HepG2 (cell line): ENCODE results near the gene RALBP1. TPM values are rescaled to one million over a fixed set of nuclear protein-coding genes. Genes with fewer than 3 reads are reported as not detected.

ENCODE experiments used
- ATAC-seq: fragments of 200-7000 bp; cut with Tn5 transposase; 3 replicates; pipeline ENCODE4 v1.9.1; 2020; ENCODE audit warnings: mild to moderate bottlenecking, moderate library complexity
- Bru-seq: library from RNA; stranded (reverse); fragments of 400-500 nt; gene quantifications from one replicate; lab custom pipeline; 2021; lab: Mats Ljungman, UMichigan
- BruChase-seq, 2 experiments: library from RNA; stranded (reverse); fragments of 400-500 nt; gene quantifications; one replicate each; lab custom pipeline; 2021; lab: Mats Ljungman, UMichigan
- BruUV-seq: library from RNA; stranded (reverse); fragments of 400-500 nt; replicated peaks from 2 replicates; lab custom pipeline; 2021; lab: Mats Ljungman, UMichigan
- CTCF ChIA-PET: fragments of 300-600 bp; formaldehyde crosslinking; extraction: SDS; loops from one replicate; lab custom pipeline; 2021; ENCODE audit warnings: low total read pairs, inconsistent platforms, low intra/inter-chr PET ratio; lab: Yijun Ruan, JAX
- POLR2A ChIA-PET: fragments of 350-600 bp; sonication (Branson Sonifier 250); formaldehyde crosslinking; loops from one replicate; lab custom pipeline; 2020; ENCODE audit warnings: antibody characterized with exemption, inconsistent platforms; lab: Yijun Ruan, JAX
- DNase-seq: peaks from one replicate; pipeline ENCODE4 v3.0.0-alpha.2; 2015; ENCODE audit warnings: low spot score
- FAIRE-seq: peaks from 3 replicates; lab custom pipeline; 2011; peaks lifted over from hg19 to GRCh38; lab: Jason Lieb, UNC
- H2AFZ ChIP-seq: one replicate; pipeline ENCODE4 v1.6.1; 2011; ENCODE audit warnings: low read length, inconsistent platforms
- H3K27ac ChIP-seq: fragments of 300-600 bp; 3 replicates; pipeline ENCODE4 v1.8.0; 2011; ENCODE audit warnings: mixed run types, mild to moderate bottlenecking, mixed read lengths, low read length, inconsistent platforms; ENCODE audit not compliant: insufficient read depth; ENCODE audit errors: extremely low read length
- H3K27me3 ChIP-seq, 2 experiments: fragments of 200-600 bp in 1 of 2; 2 replicates in 1 of 2; 3 replicates in 1 of 2; pipeline versions ENCODE4 v1.6.0 to v1.8.0; 2011; ENCODE audit warnings: low read length in 2 of 2, mild to moderate bottlenecking in 2 of 2, moderate library complexity in 2 of 2, inconsistent platforms in 1 of 2; ENCODE audit not compliant: insufficient read depth in 2 of 2, control insufficient read depth in 1 of 2
- H3K36me3 ChIP-seq, 2 experiments: fragments of 200-600 bp in 1 of 2; replicated peaks in 1 of 2; 2 replicates in 1 of 2; 3 replicates in 1 of 2; pipeline versions ENCODE4 v1.5.1 to v1.8.0; 2011; ENCODE audit warnings: low read length in 2 of 2, inconsistent platforms in 1 of 2; ENCODE audit not compliant: insufficient read depth in 2 of 2, control insufficient read depth in 1 of 2
- H3K4me1 ChIP-seq: 2 replicates; pipeline ENCODE4 v1.5.1; 2012; ENCODE audit warnings: low read length, inconsistent platforms; ENCODE audit not compliant: insufficient read depth
- H3K4me2 ChIP-seq: 2 replicates; pipeline ENCODE4 v1.6.0; 2011; ENCODE audit warnings: low read depth, low read length, inconsistent platforms
- H3K4me3 ChIP-seq, 3 experiments: fragments of 200-600 bp in 1 of 3; sonication (generic), shearing (Covaris generic) in 1 of 3; replicated peaks in 1 of 3; 2 replicates each; pipeline ENCODE4 v1.5.1; 2011 to 2016; ENCODE audit warnings: low read length in 3 of 3, inconsistent platforms in 2 of 3, low read depth in 2 of 3, mild to moderate bottlenecking in 2 of 3, control low read depth in 1 of 3, mixed read lengths in 1 of 3; ENCODE audit not compliant: insufficient read depth in 1 of 3
- H3K79me2 ChIP-seq: one replicate; pipeline ENCODE4 v1.6.1; 2011; ENCODE audit warnings: low read length, inconsistent platforms; ENCODE audit not compliant: insufficient read depth
- H3K9ac ChIP-seq: 2 replicates; pipeline ENCODE4 v1.6.0; 2011; ENCODE audit warnings: mild to moderate bottlenecking, low read depth, low read length, inconsistent platforms; ENCODE audit not compliant: insufficient read depth
- H3K9me3 ChIP-seq: 2 replicates; pipeline ENCODE4 v1.5.1; 2012; ENCODE audit warnings: mild to moderate bottlenecking, low read length
- H4K20me1 ChIP-seq: 2 replicates; pipeline ENCODE4 v1.6.0; 2011; ENCODE audit warnings: inconsistent platforms, mild to moderate bottlenecking, low read length, moderate library complexity; ENCODE audit not compliant: insufficient read depth
- AFF4 ChIP-seq: sonication (generic); formaldehyde crosslinking; IDR thresholded peaks from 2 replicates; pipeline ENCODE4 v1.4.0; 2020; ENCODE audit warnings: missing genetic modification reagents
- GABPA ChIP-seq, 2 experiments: IDR thresholded peaks; 2 replicates each; pipeline ENCODE4 v1.6.1; 2011 to 2016; ENCODE audit warnings: low read depth in 2 of 2, low read length in 1 of 2, missing biosample characterization in 1 of 2, missing genetic modification characterization in 1 of 2
- PCBP1 ChIP-seq: fragments of 200-400 bp; formaldehyde crosslinking; IDR thresholded peaks from 2 replicates; pipeline ENCODE4 v1.6.1; 2017; ENCODE audit warnings: mild to moderate bottlenecking, low read depth, low read length, borderline replicate concordance
- TEAD2 ChIP-seq: sonication (generic); formaldehyde crosslinking; IDR thresholded peaks from 2 replicates; pipeline ENCODE4 v1.9.0; 2021; ENCODE audit warnings: missing genetic modification reagents
- ZFP90 ChIP-seq: sonication (generic); formaldehyde crosslinking; IDR thresholded peaks from 2 replicates; pipeline ENCODE4 v1.8.0; 2022; ENCODE audit warnings: missing genetic modification reagents, mild to moderate bottlenecking, inconsistent platforms, borderline replicate concordance
- ZSCAN30 ChIP-seq: sonication (generic); formaldehyde crosslinking; IDR thresholded peaks from 2 replicates; pipeline ENCODE4 v1.5.0; 2020; ENCODE audit warnings: mild to moderate bottlenecking, missing genetic modification reagents
- WGBS: methylation state at CpG from one replicate; pipeline ENCODE4 v1.1.6; 2017; ENCODE audit warnings: low lambda C conversion rate; 5-methylcytosine and 5-hydroxymethylcytosine counted together
- in situ Hi-C: cut with HindIII; loops from 2 replicates; pipeline ENCODE4 v1.10.0; 2017; ENCODE audit warnings: low pct_unique_long_range_greater_than_20kb; ENCODE audit not compliant: extremely low pct_ligation_motif_present
- intact Hi-C: fragments of 100-400 bp; cut with micrococcal nuclease; formaldehyde crosslinking; loops from one replicate; pipeline ENCODE4 v1.10.0; 2022; ENCODE audit not compliant: unreplicated experiment
- long read RNA-seq, 2 experiments: library from RNA in 1 of 2; library from polyadenylated mRNA in 1 of 2; stranded (forward) in 1 of 2; unstranded in 1 of 2; transcript quantifications; one replicate each; pipeline ENCODE4 v2.0.0, GENCODE V29; 2019 to 2022
- polyA minus RNA-seq, 3 experiments: library from RNA; depleted of rRNA, polyadenylated mRNA; stranded (reverse); fragments of >200 nt; gene quantifications; 2 replicates each; pipeline ENCODE4 v1.2.3, GENCODE V29; 2011; ENCODE audit warnings: low replicate concordance in 1 of 3
- polyA plus RNA-seq, 8 experiments: library from polyadenylated mRNA; depleted of rRNA in 3 of 8; stranded (reverse) in 7 of 8; unstranded in 1 of 8; fragments of >200 nt; fragmentation: Illumina TruSeq in 4 of 8; extraction: Trizol in 4 of 8; gene quantifications; 2 replicates each; pipeline versions ENCODE4 v1.2.1 to v1.2.3, GENCODE V29; 2011 to 2016; ENCODE audit warnings: low read depth in 4 of 8, missing spikeins in 1 of 8, mixed read lengths in 1 of 8; ENCODE audit not compliant: insufficient read depth in 1 of 8
- total RNA-seq, 5 experiments: library from RNA; depleted of rRNA; stranded (reverse); fragments of >200 nt; fragmentation: Illumina TruSeq; extraction: Trizol; gene quantifications; 2 replicates each; pipeline ENCODE4 v1.2.3, GENCODE V29; 2016; ENCODE audit warnings: low read depth in 1 of 5
- TF ChIP-seq, protein P1 (sequence below): sonication (generic); formaldehyde crosslinking; IDR thresholded peaks from 2 replicates; pipeline ENCODE4 v1.5.1; 2020; ENCODE audit warnings: mild to moderate bottlenecking, moderate library complexity, missing genetic modification reagents
- TF ChIP-seq, protein P2 (sequence below): sonication (generic); formaldehyde crosslinking; conservative IDR thresholded peaks from 2 replicates; pipeline ENCODE4 v1.5.0; 2020; ENCODE audit warnings: missing genetic modification reagents

RALBP1 gene
- 33.1 and 39.9 TPM in 2 replicates for total RNA-seq (2016; rRNA removed; fragmentation: Illumina TruSeq; extraction: Trizol)
- total RNA-seq (2016; cell fraction: cytosol; rRNA removed; fragmentation: Illumina TruSeq; extraction: Trizol; ENCODE audit: low read depth), result 9.4 and 10.0 TPM in 2 replicates
- total RNA-seq (2016; cell fraction: insoluble cytoplasmic fraction; rRNA removed; fragmentation: Illumina TruSeq; extraction: Trizol), result 30.2 and 34.3 TPM in 2 replicates
- 30.2 and 31.0 TPM in 2 replicates for total RNA-seq (2016; cell fraction: membrane; rRNA removed; fragmentation: Illumina TruSeq; extraction: Trizol)
- 13.8 and 14.2 TPM in 2 replicates for total RNA-seq (2016; cell fraction: nucleus; rRNA removed; fragmentation: Illumina TruSeq; extraction: Trizol)
- polyA plus RNA-seq (2011; rRNA removed), result 23.6 and 24.5 TPM in 2 replicates
- 29.3 and 33.5 TPM in 2 replicates for polyA plus RNA-seq (2011; cell fraction: cytosol; rRNA removed)
- polyA plus RNA-seq (2011; cell fraction: nucleus; rRNA removed), result 13.3 and 15.1 TPM in 2 replicates
- 26.8 and 27.1 TPM in 2 replicates for polyA plus RNA-seq (2012)
- polyA plus RNA-seq (2016; cell fraction: cytosol; fragmentation: Illumina TruSeq; extraction: Trizol; ENCODE audit: low read depth), result 7.0 and 8.2 TPM in 2 replicates
- polyA plus RNA-seq (2016; cell fraction: insoluble cytoplasmic fraction; fragmentation: Illumina TruSeq; extraction: Trizol; ENCODE audit: low read depth), result 32.1 and 36.3 TPM in 2 replicates
- polyA plus RNA-seq (2016; cell fraction: membrane; fragmentation: Illumina TruSeq; extraction: Trizol; ENCODE audit: low read depth), result 22.0 and 22.5 TPM in 2 replicates
- 18.9 and 19.8 TPM in 2 replicates for polyA plus RNA-seq (2016; cell fraction: nucleus; fragmentation: Illumina TruSeq; extraction: Trizol; ENCODE audit: insufficient read depth, low read depth)
- 27.4 and 36.7 TPM in 2 replicates for polyA minus RNA-seq (2011; rRNA and poly(A)+ RNA removed; ENCODE audit: low replicate concordance)
- polyA minus RNA-seq (2011; cell fraction: cytosol; rRNA and poly(A)+ RNA removed), result 18.6 and 19.0 TPM in 2 replicates
- 17.0 and 17.4 TPM in 2 replicates for polyA minus RNA-seq (2011; cell fraction: nucleus; rRNA and poly(A)+ RNA removed)
- Bru-seq, nascent RNA, result percentile 64 among the genes with signal in this experiment
- BruChase-seq, experiment 1, labeled RNA remaining after a 6-hour chase, result percentile 73 among the genes with signal in this experiment
- BruChase-seq, experiment 2, labeled RNA remaining after a 2-hour chase, result percentile 62 among the genes with signal in this experiment
- long read RNA-seq, experiment 1, partial matches to known transcripts, result 16 of 21 reads
- long read RNA-seq, experiment 1, other reads (novel, unspliced or antisense), result 0 of 21 reads
- long read RNA-seq, experiment 2, full-length matches to known transcripts, result 10 of 53 reads
- long read RNA-seq, experiment 2, partial matches to known transcripts, result 40 of 53 reads
- long read RNA-seq, experiment 2, other reads (novel, unspliced or antisense), result 3 of 53 reads

- H4K20me1 ChIP-seq, result no peaks in the 10 kb centered on the region
- FAIRE-seq (peak; percentile 89), ATAC-seq (peak; percentile 95), DNase-seq (peak; percentile 98)
- peaks cover 44% of the 10 kb centered on the region for H3K79me2 ChIP-seq
- WGBS, result 0% methylated on average over 10 of the region's 69 CpGs
- intact Hi-C loops (loop anchor here (1.0 kb wide), 1 partner anchor 141 kb away; the partner anchor contains the start of gene TWSG1), in situ Hi-C loops (loop anchor here (5.0 kb wide), 1 partner anchor 143 kb away; the partner anchor contains the start of gene TWSG1)
- no TSS peak for BruUV-seq
- H3K4me3 ChIP-seq, result peak within 1 kb of the TSS; percentile 83 to 93 (median 92)
- no peaks in the 10 kb centered on the region for H3K9me3 ChIP-seq
- ChIA-PET CTCF (no interaction called here), POLR2A (interaction anchor here (1.3 kb wide), 1 partner anchor 12 kb away, joined by 4 read pairs; no protein-coding TSS in a partner anchor)
- H3K27me3 ChIP-seq, result no peaks in the 10 kb centered on the region; a peak in 1 of 5 replicates
- H2AFZ ChIP-seq, result peak within 1 kb of the TSS; percentile 56
- H3K9ac ChIP-seq, result peak within 1 kb of the TSS; percentile 86
- peaks cover 29% of the 10 kb centered on the region for H3K4me1 ChIP-seq
- peak within 1 kb of the TSS; percentile 74 for H3K27ac ChIP-seq
- no peaks in the 10 kb centered on the region; a peak in 1 of 5 replicates for H3K36me3 ChIP-seq
- H3K4me2 ChIP-seq, result peak within 1 kb of the TSS; percentile 99
- TF ChIP-seq AFF4 (no peak), ZSCAN30 (CRISPR knock-in tag) (no peak), GABPA (IDR thresholded peaks at IDR 0.05; ENCODE audit: low read depth, low read length) (peak; percentile 43; the same call in 1 of the 2 replicates), GABPA (CRISPR knock-in tag; IDR thresholded peaks at IDR 0.05; ENCODE audit: low read depth) (peak; percentile 81), ZFP90 (CRISPR knock-in tag) (peak; percentile 40; the same call in 1 of the 2 replicates), PCBP1 (peak; percentile 73; the same call in 1 of the 2 replicates), TEAD2 (CRISPR knock-in tag) (no peak)
- TF ChIP-seq, protein P1, sequence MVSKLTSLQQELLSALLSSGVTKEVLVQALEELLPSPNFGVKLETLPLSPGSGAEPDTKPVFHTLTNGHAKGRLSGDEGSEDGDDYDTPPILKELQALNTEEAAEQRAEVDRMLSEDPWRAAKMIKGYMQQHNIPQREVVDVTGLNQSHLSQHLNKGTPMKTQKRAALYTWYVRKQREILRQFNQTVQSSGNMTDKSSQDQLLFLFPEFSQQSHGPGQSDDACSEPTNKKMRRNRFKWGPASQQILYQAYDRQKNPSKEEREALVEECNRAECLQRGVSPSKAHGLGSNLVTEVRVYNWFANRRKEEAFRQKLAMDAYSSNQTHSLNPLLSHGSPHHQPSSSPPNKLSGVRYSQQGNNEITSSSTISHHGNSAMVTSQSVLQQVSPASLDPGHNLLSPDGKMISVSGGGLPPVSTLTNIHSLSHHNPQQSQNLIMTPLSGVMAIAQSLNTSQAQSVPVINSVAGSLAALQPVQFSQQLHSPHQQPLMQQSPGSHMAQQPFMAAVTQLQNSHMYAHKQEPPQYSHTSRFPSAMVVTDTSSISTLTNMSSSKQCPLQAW, result peak; percentile 77
- TF ChIP-seq, protein P2, sequence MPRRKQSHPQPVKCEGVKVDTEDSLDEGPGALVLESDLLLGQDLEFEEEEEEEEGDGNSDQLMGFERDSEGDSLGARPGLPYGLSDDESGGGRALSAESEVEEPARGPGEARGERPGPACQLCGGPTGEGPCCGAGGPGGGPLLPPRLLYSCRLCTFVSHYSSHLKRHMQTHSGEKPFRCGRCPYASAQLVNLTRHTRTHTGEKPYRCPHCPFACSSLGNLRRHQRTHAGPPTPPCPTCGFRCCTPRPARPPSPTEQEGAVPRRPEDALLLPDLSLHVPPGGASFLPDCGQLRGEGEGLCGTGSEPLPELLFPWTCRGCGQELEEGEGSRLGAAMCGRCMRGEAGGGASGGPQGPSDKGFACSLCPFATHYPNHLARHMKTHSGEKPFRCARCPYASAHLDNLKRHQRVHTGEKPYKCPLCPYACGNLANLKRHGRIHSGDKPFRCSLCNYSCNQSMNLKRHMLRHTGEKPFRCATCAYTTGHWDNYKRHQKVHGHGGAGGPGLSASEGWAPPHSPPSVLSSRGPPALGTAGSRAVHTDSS (CRISPR knock-in tag), result peak; percentile 80; the same call in 1 of the 2 replicates
Measured at GRCh38 chr18:9474983-9475642, at the start of gene RALBP1. RALBP1 (plus strand) TSS chr18:9475513; CDS start chr18:9513046, 37,533 bp downstream.
